Neural cell (in vitro differentiated cells): ENCODE measurements around the gene DYNLT5. TPM values are rescaled to one million over a fixed set of nuclear protein-coding genes. Genes with fewer than 3 reads are reported as not detected.
"Not testable (repeated sequence)": the region's sequence is repeated elsewhere in the genome, so short reads cannot be mapped to it uniquely, and the experiment has no call there.

ENCODE experiments used
- H2AFZ ChIP-seq: fragments of 200-600, 300-800 bp; sonication (generic), shearing (Covaris generic); 2 replicates; pipeline ENCODE4 v1.6.0; 2014; ENCODE audit warnings: low read depth, mild to moderate bottlenecking, antibody characterized with exemption, low read length, moderate library complexity
- H3F3A ChIP-seq: fragments of 200-600 bp; shearing (Covaris generic); 2 replicates; pipeline ENCODE4 v1.6.1; 2016; ENCODE audit warnings: mild to moderate bottlenecking, moderate library complexity, mixed read lengths, antibody characterized with exemption, low read length; ENCODE audit not compliant: insufficient read depth, poor library complexity, severe bottlenecking
- H3K27ac ChIP-seq: fragments of 200-600, 300-800 bp; sonication (generic), shearing (Covaris generic); 2 replicates; pipeline ENCODE4 v1.5.1; 2014; ENCODE audit warnings: mild to moderate bottlenecking, low read length, moderate library complexity
- H3K27me3 ChIP-seq: fragments of 300-800, 200-600 bp; sonication (generic), shearing (Covaris generic); 2 replicates; pipeline ENCODE4 v1.6.0; 2014; ENCODE audit warnings: mild to moderate bottlenecking, low read depth, low read length, moderate library complexity; ENCODE audit not compliant: insufficient read depth
- H3K36me3 ChIP-seq: fragments of 300-800, 200-600 bp; sonication (generic), shearing (Covaris generic); 2 replicates; pipeline ENCODE4 v1.5.1; 2014; ENCODE audit warnings: mild to moderate bottlenecking, antibody characterized with exemption, low read length, moderate library complexity; ENCODE audit not compliant: insufficient read depth
- H3K4me2 ChIP-seq: fragments of 300-800, 200-600 bp; sonication (generic), shearing (Covaris generic); 2 replicates; pipeline ENCODE4 v1.6.0; 2014; ENCODE audit warnings: mild to moderate bottlenecking, low read length
- H3K4me3 ChIP-seq: fragments of 300-800, 200-600 bp; sonication (generic), shearing (Covaris generic); 2 replicates; pipeline ENCODE4 v1.5.1; 2014; ENCODE audit warnings: mild to moderate bottlenecking, low read length, moderate library complexity
- H3K79me2 ChIP-seq: fragments of 200-600 bp; shearing (Covaris generic); replicated peaks from 2 replicates; pipeline ENCODE4 v1.6.0; 2014; ENCODE audit warnings: mild to moderate bottlenecking, low read length, moderate library complexity; ENCODE audit not compliant: insufficient read depth
- H3K9ac ChIP-seq: fragments of 300-800, 200-600 bp; sonication (generic), shearing (Covaris generic); 2 replicates; pipeline ENCODE4 v1.6.1; 2016; ENCODE audit warnings: mild to moderate bottlenecking, low read length, mixed read lengths
- H3K9me2 ChIP-seq: fragments of 200-600 bp; shearing (Covaris generic); 2 replicates; pipeline ENCODE4 v1.6.1; 2016; ENCODE audit warnings: mild to moderate bottlenecking, low read length, mixed read lengths; ENCODE audit not compliant: insufficient read depth
- H3K9me3 ChIP-seq: fragments of 200-600, 300-800 bp; sonication (generic), shearing (Covaris generic); 2 replicates; pipeline ENCODE4 v1.6.1; 2016; ENCODE audit warnings: mild to moderate bottlenecking, mixed run types, low read length, moderate library complexity, mixed read lengths
- H4K20me1 ChIP-seq: fragments of 200-600 bp; shearing (Covaris generic); 2 replicates; pipeline ENCODE4 v1.6.1; 2016; ENCODE audit warnings: mild to moderate bottlenecking, mixed run types; ENCODE audit not compliant: insufficient read depth
- CTCF ChIP-seq: fragments of 450-650 bp; IDR thresholded peaks from 2 replicates; pipeline ENCODE4 v1.5.1; 2014; ENCODE audit warnings: antibody characterized with exemption, mild to moderate bottlenecking, moderate library complexity; ENCODE audit not compliant: poor library complexity, severe bottlenecking
- EP300 ChIP-seq: fragments of 450-650 bp; conservative IDR thresholded peaks from 2 replicates; pipeline ENCODE4 v1.6.1; 2014; ENCODE audit warnings: antibody characterized with exemption, mild to moderate bottlenecking, moderate library complexity; ENCODE audit not compliant: poor library complexity, severe bottlenecking
- EZH2 ChIP-seq: fragments of 200-600, 300-800 bp; shearing (Covaris generic), sonication (generic); IDR thresholded peaks from 2 replicates; pipeline ENCODE4 v1.6.1; 2014; ENCODE audit warnings: antibody characterized with exemption, low read length, borderline replicate concordance, mild to moderate bottlenecking; ENCODE audit not compliant: insufficient read depth, poor library complexity, severe bottlenecking
- MXI1 ChIP-seq: fragments of 450-650 bp; conservative IDR thresholded peaks from 2 replicates; pipeline ENCODE4 v1.6.1; 2014; ENCODE audit warnings: antibody characterized with exemption, mild to moderate bottlenecking; ENCODE audit not compliant: poor library complexity, severe bottlenecking
- POLR2AphosphoS5 ChIP-seq: IDR thresholded peaks from 2 replicates; pipeline ENCODE4 v1.6.1; 2012
- RAD21 ChIP-seq: fragments of 450-650 bp; conservative IDR thresholded peaks from 2 replicates; pipeline ENCODE4 v1.6.1; 2014; ENCODE audit warnings: antibody characterized with exemption, mild to moderate bottlenecking, moderate library complexity
- REST ChIP-seq: IDR thresholded peaks from 2 replicates; pipeline ENCODE4 v1.6.1; 2012; ENCODE audit warnings: borderline replicate concordance
- SMC3 ChIP-seq: fragments of 450-650 bp; conservative IDR thresholded peaks from 2 replicates; pipeline ENCODE4 v1.6.1; 2014; ENCODE audit warnings: antibody characterized with exemption, mild to moderate bottlenecking, moderate library complexity; ENCODE audit not compliant: poor library complexity
- TAF1 ChIP-seq: IDR thresholded peaks from 2 replicates; pipeline ENCODE4 v1.6.1; 2012; ENCODE audit warnings: low read depth
- polyA plus RNA-seq: library from polyadenylated mRNA; depleted of rRNA; stranded (reverse); fragments of >200 nt; gene quantifications from 2 replicates; pipeline ENCODE4 v1.2.3, GENCODE V29; 2014

DYNLT5 gene
- polyA plus RNA-seq, 1 donor from 2014 or later: not detected

GRCh38 chr1:66732407-66733166 lies 19.7 kb upstream of the DYNLT5 start:
- H3K79me2 ChIP-seq: no peaks in the 10 kb centered on the region
- no peaks in the 10 kb centered on the region for H3K36me3 ChIP-seq
- no peaks in the 10 kb centered on the region for H3K27me3 ChIP-seq
- H3K27ac ChIP-seq: no peak overlapping the region
- H3K9me3 ChIP-seq: no peaks in the 10 kb centered on the region
- H3K9me2 ChIP-seq: no peaks in the 10 kb centered on the region
- H3K4me3 ChIP-seq: no peak overlapping the region
- H3K9ac ChIP-seq: no peak overlapping the region
- TF ChIP-seq SMC3: no peak
- no peak for TF ChIP-seq MXI1
- no peak for TF ChIP-seq CTCF
- TF ChIP-seq POLR2AphosphoS5: no peak
- TF ChIP-seq EP300: no peak
- TF ChIP-seq EZH2: no peak
- TF ChIP-seq REST: no peak
- no peak for TF ChIP-seq RAD21
- no peak for TF ChIP-seq TAF1
- H3K4me2 ChIP-seq: no peak overlapping the region
- H3F3A ChIP-seq: no peaks in the 10 kb centered on the region
- no peak overlapping the region for H2AFZ ChIP-seq
- no peaks in the 10 kb centered on the region for H4K20me1 ChIP-seq

GRCh38 chr1:66733348-66734017 lies 18.8 kb upstream of the DYNLT5 start:
- Histone ChIP-seq H4K20me1 (no peaks in the 10 kb centered on the region), H3K36me3 (no peaks in the 10 kb centered on the region), H3K4me3 (no peak overlapping the region), H3K9ac (no peak overlapping the region), H3K27me3 (no peaks in the 10 kb centered on the region), H3K4me2 (no peak overlapping the region), H3K79me2 (no peaks in the 10 kb centered on the region), H3K9me3 (no peaks in the 10 kb centered on the region), H3F3A (no peaks in the 10 kb centered on the region), H3K27ac (no peak overlapping the region), H3K9me2 (no peaks in the 10 kb centered on the region), H2AFZ (no peak overlapping the region)
- TF ChIP-seq EZH2: no peak
- no peak for TF ChIP-seq MXI1
- no peak for TF ChIP-seq REST
- TF ChIP-seq RAD21: no peak
- TF ChIP-seq POLR2AphosphoS5: no peak
- no peak for TF ChIP-seq SMC3
- TF ChIP-seq TAF1: no peak
- no peak for TF ChIP-seq CTCF
- TF ChIP-seq EP300: no peak

- not testable (repeated sequence) for H3K9ac ChIP-seq, H2AFZ ChIP-seq, H3K9me3 ChIP-seq, H3K4me2 ChIP-seq, H3F3A ChIP-seq, H3K27me3 ChIP-seq, H4K20me1 ChIP-seq, H3K9me2 ChIP-seq, H3K27ac ChIP-seq, H3K36me3 ChIP-seq, H3K79me2 ChIP-seq, H3K4me3 ChIP-seq
Observed at GRCh38 chr1:66734531-66734930, 17.7 kb upstream of the DYNLT5 start.
